ENCODE data around the gene ZNF775. TPM values are rescaled to one million over a fixed set of nuclear protein-coding genes. Genes with fewer than 3 reads are reported as not detected.
A peak's percentile ranks its signal among the peaks of the same experiment; 100 is the strongest.
"Not testable (repeated sequence)": the region's sequence is repeated elsewhere in the genome, so short reads cannot be mapped to it uniquely, and the experiment has no call there.

ZNF775 gene
- total RNA-seq, 1 experiment from 2014 or later, result 3.4 TPM

DNA sequence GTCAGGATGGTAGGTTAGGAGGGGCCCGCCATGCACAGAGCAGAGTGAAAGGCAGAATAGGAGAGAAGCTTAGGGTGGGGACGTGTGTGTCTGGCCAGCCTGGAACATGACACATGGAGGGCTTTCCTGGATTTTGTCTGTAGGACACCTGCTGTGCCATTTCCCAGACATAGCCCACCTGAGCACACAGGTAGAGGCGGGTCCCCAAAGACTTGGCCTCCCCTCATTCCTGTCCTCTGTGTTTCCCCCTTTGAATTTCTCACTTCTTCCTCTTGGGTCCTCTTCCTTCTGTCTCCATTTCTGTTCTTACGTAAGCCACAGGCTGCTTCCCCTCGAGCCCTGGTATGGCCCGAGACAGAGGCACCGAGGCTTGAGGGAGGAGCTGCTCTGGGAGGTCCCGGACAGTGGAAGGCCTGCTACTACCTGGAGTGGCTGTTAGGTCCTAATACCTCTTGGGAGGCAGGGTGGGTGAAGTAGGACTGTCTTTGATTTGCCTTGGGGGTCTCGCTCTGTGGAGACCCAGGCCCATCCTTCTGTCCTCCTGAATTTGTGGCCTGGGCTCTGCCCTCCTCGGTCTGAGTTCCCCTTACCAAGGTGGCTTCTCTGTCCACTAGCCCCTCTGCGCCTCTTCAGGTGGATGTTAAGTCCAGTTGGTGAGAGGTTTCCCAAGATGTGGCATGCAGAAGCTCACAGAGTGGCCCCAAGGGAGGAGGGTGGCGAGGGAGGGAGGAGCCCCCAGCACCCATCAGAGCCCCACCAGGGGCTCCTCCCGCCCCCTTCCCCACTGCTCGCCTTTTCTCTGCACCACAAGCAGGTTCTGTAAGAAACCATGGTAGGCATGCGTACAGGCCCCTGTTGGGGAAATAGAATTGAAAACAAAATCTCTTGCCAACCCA lies 5.5 kb downstream of the ZNF775 start:
- Histone ChIP-seq H3K4me3 (no peak overlapping the region), H3K9me3 (ENCODE audit: insufficient read depth, low read depth) (no peaks in the 10 kb centered on the region), H3K9me2 (ENCODE audit: insufficient read depth) (no peaks in the 10 kb centered on the region), H4K20me1 (ENCODE audit: insufficient read depth) (no peaks in the 10 kb centered on the region), H2AFZ (no peak overlapping the region), H3F3A (ENCODE audit: insufficient read depth, low read depth) (peaks cover 7% of the 10 kb centered on the region; the same call in 1 of the 2 replicates), H3K27ac (no peak overlapping the region), H3K79me2 (ENCODE audit: low read depth) (no peaks in the 10 kb centered on the region), H3K4me2 (no peak overlapping the region), H3K36me3 (ENCODE audit: low read depth) (no peaks in the 10 kb centered on the region), H3K27me3 (ENCODE audit: insufficient read depth, low read depth) (no peaks in the 10 kb centered on the region), H3K4me1 (replicated peaks; ENCODE audit: insufficient read depth) (peaks cover 7% of the 10 kb centered on the region)
- CTCF ChIA-PET, result interaction anchor here (0.7 kb wide), 1 partner anchor 583 kb away, joined by 3 read pairs; no protein-coding TSS in a partner anchor
- POLR2A ChIA-PET (ENCODE audit: unreplicated experiment), result interaction anchor here (0.6 kb wide), 1 partner anchor 559 kb away, joined by 3 read pairs; no protein-coding TSS in a partner anchor
- TF ChIP-seq, protein P1, sequence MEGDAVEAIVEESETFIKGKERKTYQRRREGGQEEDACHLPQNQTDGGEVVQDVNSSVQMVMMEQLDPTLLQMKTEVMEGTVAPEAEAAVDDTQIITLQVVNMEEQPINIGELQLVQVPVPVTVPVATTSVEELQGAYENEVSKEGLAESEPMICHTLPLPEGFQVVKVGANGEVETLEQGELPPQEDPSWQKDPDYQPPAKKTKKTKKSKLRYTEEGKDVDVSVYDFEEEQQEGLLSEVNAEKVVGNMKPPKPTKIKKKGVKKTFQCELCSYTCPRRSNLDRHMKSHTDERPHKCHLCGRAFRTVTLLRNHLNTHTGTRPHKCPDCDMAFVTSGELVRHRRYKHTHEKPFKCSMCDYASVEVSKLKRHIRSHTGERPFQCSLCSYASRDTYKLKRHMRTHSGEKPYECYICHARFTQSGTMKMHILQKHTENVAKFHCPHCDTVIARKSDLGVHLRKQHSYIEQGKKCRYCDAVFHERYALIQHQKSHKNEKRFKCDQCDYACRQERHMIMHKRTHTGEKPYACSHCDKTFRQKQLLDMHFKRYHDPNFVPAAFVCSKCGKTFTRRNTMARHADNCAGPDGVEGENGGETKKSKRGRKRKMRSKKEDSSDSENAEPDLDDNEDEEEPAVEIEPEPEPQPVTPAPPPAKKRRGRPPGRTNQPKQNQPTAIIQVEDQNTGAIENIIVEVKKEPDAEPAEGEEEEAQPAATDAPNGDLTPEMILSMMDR (conservative IDR thresholded peaks at IDR 0.05), result no peak
- TF ChIP-seq EZH2 (IDR thresholded peaks at IDR 0.05; ENCODE audit: low read depth), result no peak
- no TSS peak for BruUV-seq (replicated peaks)
- DNase-seq, result peak in 1 of 2 experiments; percentile 22
- intact Hi-C loops (cut with micrococcal nuclease; ENCODE audit: unreplicated experiment), result no loop called here

DNA sequence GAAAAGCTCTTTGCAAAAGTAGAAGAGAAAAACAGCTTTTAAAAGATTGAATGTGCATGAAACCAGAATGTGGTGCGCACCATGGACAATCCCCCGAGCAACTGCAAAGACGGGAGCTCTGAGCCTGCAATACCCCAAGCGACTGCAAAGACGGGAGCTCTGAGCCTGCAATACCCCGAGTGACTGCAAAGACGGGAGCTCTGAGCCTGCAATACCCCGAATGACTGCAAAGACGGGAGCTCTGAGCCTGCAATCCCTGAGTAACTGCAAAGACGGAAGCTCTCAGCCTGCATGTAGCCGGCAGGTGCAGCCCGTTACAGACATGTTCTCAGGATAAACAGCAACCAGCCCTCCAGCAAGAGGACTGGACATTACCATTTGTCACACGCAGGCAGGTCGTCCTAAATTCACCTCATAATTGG lies 6.2 kb downstream of the ZNF775 start:
- no peak for DNase-seq
- no peak for TF ChIP-seq EZH2 (IDR thresholded peaks at IDR 0.05; ENCODE audit: low read depth)
- TF ChIP-seq, protein P1 (conservative IDR thresholded peaks at IDR 0.05), result no peak
- POLR2A ChIA-PET (ENCODE audit: unreplicated experiment), result no interaction called here
- Histone ChIP-seq H3K27ac (no peak overlapping the region), H3K79me2 (ENCODE audit: low read depth) (no peaks in the 10 kb centered on the region), H3K4me3 (no peak overlapping the region), H3K9me2 (ENCODE audit: insufficient read depth) (no peaks in the 10 kb centered on the region), H3F3A (ENCODE audit: insufficient read depth, low read depth) (peaks cover 8% of the 10 kb centered on the region; the same call in 1 of the 2 replicates), H2AFZ (no peak overlapping the region), H3K9me3 (ENCODE audit: insufficient read depth, low read depth) (no peaks in the 10 kb centered on the region), H3K4me2 (no peak overlapping the region), H3K27me3 (ENCODE audit: insufficient read depth, low read depth) (no peaks in the 10 kb centered on the region), H3K4me1 (replicated peaks; ENCODE audit: insufficient read depth) (peaks cover under 1% of the 10 kb centered on the region; the same call in 1 of the 2 replicates), H3K36me3 (ENCODE audit: low read depth) (no peaks in the 10 kb centered on the region), H4K20me1 (ENCODE audit: insufficient read depth) (no peaks in the 10 kb centered on the region)
- no TSS peak for BruUV-seq (replicated peaks)
- CTCF ChIA-PET, result interaction anchor here (0.7 kb wide), 1 partner anchor 582 kb away, joined by 3 read pairs; no protein-coding TSS in a partner anchor
- intact Hi-C loops (cut with micrococcal nuclease; ENCODE audit: unreplicated experiment), result no loop called here

DNA sequence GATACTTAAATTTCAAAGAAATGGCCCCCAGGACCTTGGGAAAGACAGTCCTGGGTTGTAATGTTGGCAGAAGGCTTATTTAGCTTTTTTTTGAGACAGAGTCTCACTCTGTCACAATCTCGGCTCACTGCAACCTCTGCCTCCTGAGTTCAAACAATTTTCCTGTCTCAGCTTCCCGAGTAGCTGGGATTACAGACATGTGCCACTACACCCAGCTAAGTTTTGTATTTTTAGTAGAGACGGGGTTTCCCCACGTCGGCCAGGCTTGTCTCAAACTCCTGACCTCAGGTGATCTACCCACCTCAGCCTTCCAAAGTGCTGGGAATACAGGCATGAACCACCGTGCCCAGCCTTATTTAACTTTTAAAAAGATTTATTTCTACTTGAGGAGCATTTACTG lies 6.8 kb downstream of the ZNF775 start:
- BruUV-seq (replicated peaks); H3K79me2 ChIP-seq (ENCODE audit: low read depth); H3K4me3 ChIP-seq; CTCF ChIA-PET; H3K4me1 ChIP-seq (replicated peaks; ENCODE audit: insufficient read depth); H3K9me2 ChIP-seq (ENCODE audit: insufficient read depth); DNase-seq; H3F3A ChIP-seq (ENCODE audit: insufficient read depth, low read depth); H3K27ac ChIP-seq; intact Hi-C loops (cut with micrococcal nuclease; ENCODE audit: unreplicated experiment); H2AFZ ChIP-seq; H3K4me2 ChIP-seq; H3K27me3 ChIP-seq (ENCODE audit: insufficient read depth, low read depth); H4K20me1 ChIP-seq (ENCODE audit: insufficient read depth); H3K9me3 ChIP-seq (ENCODE audit: insufficient read depth, low read depth); H3K36me3 ChIP-seq (ENCODE audit: low read depth); POLR2A ChIA-PET (ENCODE audit: unreplicated experiment): not testable (repeated sequence)
